Kidney epithelial cell (primary cell): ENCODE data around the gene JAM3. TPM values are rescaled to one million over a fixed set of nuclear protein-coding genes. Genes with fewer than 3 reads are reported as not detected.

ENCODE experiments used
- DNase-seq: peaks from one replicate; pipeline ENCODE4 v3.0.0-alpha.2; 2010; ENCODE audit warnings: low read depth
- H3K27me3 ChIP-seq: 2 replicates; pipeline ENCODE4 v1.6.0; 2011; ENCODE audit warnings: low read length; ENCODE audit not compliant: control insufficient read depth, insufficient read depth
- H3K36me3 ChIP-seq: 2 replicates; pipeline ENCODE4 v1.5.1; 2011; ENCODE audit warnings: low read length; ENCODE audit not compliant: control insufficient read depth, insufficient read depth
- H3K4me3 ChIP-seq: 2 replicates; pipeline ENCODE4 v1.5.1; 2011; ENCODE audit warnings: low read depth, mild to moderate bottlenecking, control low read depth, low read length
- total RNA-seq: library from RNA; depleted of rRNA; stranded (reverse); fragments of >200 nt; gene quantifications from 2 replicates; pipeline ENCODE4 v1.2.3, GENCODE V29; 2015
- TF ChIP-seq, protein P1 (sequence below): IDR thresholded peaks from 2 replicates; pipeline ENCODE4 v1.5.1; 2011; ENCODE audit warnings: mild to moderate bottlenecking, moderate library complexity, low read length, control low read depth, inconsistent platforms; ENCODE audit not compliant: insufficient read depth, poor library complexity, severe bottlenecking

The JAM3 gene
- total RNA-seq, 1 donor from 2014 or later = 28.0 TPM

DNA sequence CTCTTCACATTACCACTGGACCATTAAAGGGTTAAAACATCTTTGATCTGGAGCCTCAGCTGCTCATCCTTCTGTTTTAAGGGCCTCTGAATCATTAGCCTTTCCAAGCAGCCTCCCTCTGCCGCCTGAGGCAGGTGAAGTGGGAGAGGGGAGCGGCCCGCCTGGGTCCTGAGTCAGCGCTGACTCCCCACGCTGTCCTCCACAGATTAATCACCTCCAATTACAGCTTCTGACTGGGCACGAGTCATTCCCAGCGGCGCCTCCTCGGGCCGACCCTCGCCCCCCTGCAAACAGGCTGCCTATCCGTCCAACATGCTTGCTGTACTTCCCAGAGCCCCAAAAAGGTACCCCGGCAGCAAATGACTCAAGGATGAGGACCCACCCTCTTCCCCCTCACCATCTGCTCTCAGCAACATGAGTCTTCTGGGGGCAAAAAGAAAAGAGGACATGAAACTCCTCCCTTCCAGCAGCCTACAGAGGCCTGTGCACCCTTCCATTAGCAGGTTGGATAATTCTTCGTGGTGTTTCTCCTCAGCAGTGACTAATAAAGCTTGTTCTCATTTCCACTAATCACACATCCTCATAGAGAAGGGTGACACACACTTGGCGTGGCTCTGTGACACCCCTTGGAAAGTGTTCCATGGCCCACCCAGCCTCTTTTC is 44.3 kb upstream of the JAM3 start:
- no peaks in the 10 kb centered on the region for H3K36me3 ChIP-seq
- TF ChIP-seq, protein P1, sequence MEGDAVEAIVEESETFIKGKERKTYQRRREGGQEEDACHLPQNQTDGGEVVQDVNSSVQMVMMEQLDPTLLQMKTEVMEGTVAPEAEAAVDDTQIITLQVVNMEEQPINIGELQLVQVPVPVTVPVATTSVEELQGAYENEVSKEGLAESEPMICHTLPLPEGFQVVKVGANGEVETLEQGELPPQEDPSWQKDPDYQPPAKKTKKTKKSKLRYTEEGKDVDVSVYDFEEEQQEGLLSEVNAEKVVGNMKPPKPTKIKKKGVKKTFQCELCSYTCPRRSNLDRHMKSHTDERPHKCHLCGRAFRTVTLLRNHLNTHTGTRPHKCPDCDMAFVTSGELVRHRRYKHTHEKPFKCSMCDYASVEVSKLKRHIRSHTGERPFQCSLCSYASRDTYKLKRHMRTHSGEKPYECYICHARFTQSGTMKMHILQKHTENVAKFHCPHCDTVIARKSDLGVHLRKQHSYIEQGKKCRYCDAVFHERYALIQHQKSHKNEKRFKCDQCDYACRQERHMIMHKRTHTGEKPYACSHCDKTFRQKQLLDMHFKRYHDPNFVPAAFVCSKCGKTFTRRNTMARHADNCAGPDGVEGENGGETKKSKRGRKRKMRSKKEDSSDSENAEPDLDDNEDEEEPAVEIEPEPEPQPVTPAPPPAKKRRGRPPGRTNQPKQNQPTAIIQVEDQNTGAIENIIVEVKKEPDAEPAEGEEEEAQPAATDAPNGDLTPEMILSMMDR = no peak
- H3K4me3 ChIP-seq = no peak overlapping the region
- peaks cover 22% of the 10 kb centered on the region for H3K27me3 ChIP-seq
- no peak for DNase-seq

- Histone ChIP-seq H3K36me3 (no peaks in the 10 kb centered on the region), H3K4me3 (no peak overlapping the region), H3K27me3 (peaks cover 21% of the 10 kb centered on the region)
- TF ChIP-seq, protein P1 = no peak
- no peak for DNase-seq
Measured at GRCh38 chr11:134025082-134025429, 43.8 kb upstream of the JAM3 start.

DNA sequence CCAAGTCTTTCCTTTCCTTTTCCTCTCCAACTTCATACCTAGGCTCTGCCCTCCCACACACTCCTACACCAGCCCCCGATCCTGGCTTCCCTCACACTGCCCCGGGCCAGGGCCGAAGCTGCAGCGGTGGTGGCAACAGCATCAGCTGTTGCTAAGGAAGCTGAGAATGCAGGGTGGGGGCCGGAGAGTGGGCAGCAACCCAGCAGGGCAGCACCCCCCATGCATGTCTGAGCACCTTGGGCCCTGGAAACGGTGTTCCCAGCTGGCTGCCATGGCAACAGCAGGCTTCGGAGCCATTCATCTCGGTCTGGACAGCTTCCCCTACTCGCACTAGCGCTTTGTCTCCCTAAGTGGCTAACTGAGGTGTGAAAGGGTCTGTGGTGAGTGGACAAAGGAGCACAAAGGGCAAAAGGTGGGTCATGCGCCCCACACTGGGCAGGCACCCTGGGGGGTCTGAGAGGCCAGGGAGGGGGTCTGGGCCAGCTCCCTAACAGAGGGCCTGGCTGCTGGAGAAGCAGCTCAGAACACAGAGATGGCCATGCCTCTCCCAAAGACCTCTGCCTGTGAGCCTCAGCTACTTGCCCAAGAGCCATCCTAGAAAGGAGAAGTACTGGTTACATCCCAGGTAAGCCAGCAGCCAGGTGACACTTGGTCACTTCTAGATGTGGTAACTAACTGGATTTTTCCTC is 42.1 kb upstream of the JAM3 start:
- no peak for DNase-seq
- Histone ChIP-seq H3K27me3 (peaks cover 22% of the 10 kb centered on the region), H3K4me3 (no peak overlapping the region), H3K36me3 (no peaks in the 10 kb centered on the region)
- TF ChIP-seq, protein P1 = no peak

- TF ChIP-seq, protein P1 = no peak
- H3K4me3 ChIP-seq = no peak overlapping the region
- DNase-seq = no peak
- no peaks in the 10 kb centered on the region for H3K36me3 ChIP-seq
- H3K27me3 ChIP-seq = peaks cover 29% of the 10 kb centered on the region
Measured at GRCh38 chr11:134027671-134028070, 41.2 kb upstream of the JAM3 start.

DNA sequence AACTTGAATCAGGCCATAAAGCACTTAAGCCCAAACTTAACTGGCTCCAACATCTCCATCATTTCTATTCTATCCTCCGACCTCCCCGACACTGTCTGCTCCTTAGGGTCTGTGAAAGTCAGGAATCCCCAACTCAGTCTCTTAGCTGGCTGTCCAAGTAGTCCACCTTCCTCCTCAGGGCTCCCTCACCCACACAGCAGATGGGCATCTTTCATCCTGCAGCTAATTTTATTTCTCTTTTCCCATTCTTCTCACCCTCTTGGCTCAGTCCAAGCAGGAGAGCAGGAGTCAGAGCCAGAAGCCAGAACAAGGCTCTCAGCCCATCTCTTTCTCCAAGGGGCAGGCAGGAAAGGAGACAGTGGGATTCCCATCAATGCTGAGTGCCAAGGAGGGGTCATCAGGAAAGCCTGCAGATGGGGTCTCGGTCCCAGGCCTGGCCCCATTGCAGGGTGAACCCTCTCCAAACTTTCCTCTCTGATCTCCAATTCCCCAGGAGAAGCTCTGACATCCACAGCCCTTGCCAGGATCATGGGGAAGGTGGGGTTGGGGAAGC is 40.4 kb upstream of the JAM3 start:
- no peaks in the 10 kb centered on the region for H3K36me3 ChIP-seq
- DNase-seq = no peak
- peaks cover 30% of the 10 kb centered on the region for H3K27me3 ChIP-seq
- TF ChIP-seq, protein P1 = no peak
- H3K4me3 ChIP-seq = no peak overlapping the region
